Body of pancreas (tissue), 4 donors: ENCODE data around the gene ERC2.

Experiments used
- CTCF ChIP-seq, 7 experiments: fragments of 450-650 bp in 4 of 7; fragments of 200-600 bp in 3 of 7; sonication (generic) in 3 of 7; IDR thresholded peaks; one replicate each; pipeline ENCODE4 v1.5.1; 2016 to 2019; ENCODE audit warnings: antibody characterized with exemption in 7 of 7
- POLR2A ChIP-seq, 3 donors: fragments of 450-650 bp; IDR thresholded peaks; one replicate each; pipeline ENCODE4 v1.6.1; 2016; ENCODE audit warnings: antibody characterized with exemption in 3 of 3, mild to moderate bottlenecking in 2 of 3

GRCh38 chr3:55963601-55964000 lies 504.7 kb downstream of the ERC2 start:
- TF ChIP-seq CTCF (IDR thresholded peaks at IDR 0.05), result no peak
- TF ChIP-seq POLR2A (IDR thresholded peaks at IDR 0.05), result no peak
